HCT116 (cell line): ENCODE measurements around the gene RNF169.

ENCODE experiments used
- EZH2 ChIP-seq: fragments of 200-600 bp; sonication (generic); IDR thresholded peaks from 2 replicates; pipeline ENCODE4 v1.6.1; 2017; ENCODE audit warnings: antibody characterized with exemption, mixed run types
- FOSL1 ChIP-seq: IDR thresholded peaks from 2 replicates; pipeline ENCODE4 v1.6.1; 2012; ENCODE audit warnings: low read depth
- POLR2A ChIP-seq: IDR thresholded peaks from 2 replicates; pipeline ENCODE4 v1.7.0; 2011; ENCODE audit warnings: borderline replicate concordance; ENCODE audit not compliant: insufficient read depth, insufficient read length; ENCODE audit errors: extremely low read depth
- RAD21 ChIP-seq: IDR thresholded peaks from 2 replicates; pipeline ENCODE4 v1.6.1; 2012; ENCODE audit warnings: low read depth, mild to moderate bottlenecking
- ZFX ChIP-seq: fragments of 450-650 bp; IDR thresholded peaks from 2 replicates; pipeline ENCODE4 v1.6.1; 2017
- TF ChIP-seq, protein P1 (sequence below), 3 experiments: fragments of 200-600 bp in 1 of 3; sonication (generic) in 1 of 3; IDR thresholded peaks in 2 of 3; conservative IDR thresholded peaks in 1 of 3; 2 replicates each; pipeline ENCODE4 v1.5.1; 2012 to 2017; ENCODE audit warnings: low read depth in 2 of 3, low read length in 2 of 3, antibody characterized with exemption in 1 of 3, borderline replicate concordance in 1 of 3, control low read depth in 1 of 3, mild to moderate bottlenecking in 1 of 3, mixed read lengths in 1 of 3, mixed run types in 1 of 3, moderate library complexity in 1 of 3; ENCODE audit not compliant: insufficient read depth in 1 of 3
- TF ChIP-seq, protein P2 (sequence below): IDR thresholded peaks from 2 replicates; pipeline ENCODE4 v1.6.1; 2012
- TF ChIP-seq, protein P3 (sequence below): IDR thresholded peaks from 2 replicates; pipeline ENCODE4 v1.6.1; 2011; ENCODE audit warnings: mild to moderate bottlenecking, low read length, moderate library complexity; ENCODE audit not compliant: insufficient replicate concordance; ENCODE audit errors: extremely low read depth

DNA sequence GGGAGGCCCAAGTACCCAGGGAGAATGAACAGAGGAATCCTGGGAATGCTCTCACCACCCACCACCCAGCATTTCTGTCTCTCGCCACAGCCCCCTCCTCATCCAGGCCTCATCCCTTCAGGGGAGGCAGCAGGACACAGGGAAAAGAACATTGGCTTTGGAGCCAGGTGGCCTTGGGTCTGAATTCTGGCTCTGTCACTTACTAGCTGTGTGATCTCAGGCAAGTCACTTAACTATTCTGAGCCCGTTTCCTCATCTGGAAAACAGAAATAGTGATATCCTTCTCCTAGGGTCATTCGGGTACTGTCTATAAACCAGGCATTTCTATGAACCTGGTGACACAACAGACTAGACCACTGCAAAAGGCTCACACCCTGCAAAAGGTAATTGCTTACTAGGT lies 39.5 kb upstream of the RNF169 start:
- TF ChIP-seq, protein P1, sequence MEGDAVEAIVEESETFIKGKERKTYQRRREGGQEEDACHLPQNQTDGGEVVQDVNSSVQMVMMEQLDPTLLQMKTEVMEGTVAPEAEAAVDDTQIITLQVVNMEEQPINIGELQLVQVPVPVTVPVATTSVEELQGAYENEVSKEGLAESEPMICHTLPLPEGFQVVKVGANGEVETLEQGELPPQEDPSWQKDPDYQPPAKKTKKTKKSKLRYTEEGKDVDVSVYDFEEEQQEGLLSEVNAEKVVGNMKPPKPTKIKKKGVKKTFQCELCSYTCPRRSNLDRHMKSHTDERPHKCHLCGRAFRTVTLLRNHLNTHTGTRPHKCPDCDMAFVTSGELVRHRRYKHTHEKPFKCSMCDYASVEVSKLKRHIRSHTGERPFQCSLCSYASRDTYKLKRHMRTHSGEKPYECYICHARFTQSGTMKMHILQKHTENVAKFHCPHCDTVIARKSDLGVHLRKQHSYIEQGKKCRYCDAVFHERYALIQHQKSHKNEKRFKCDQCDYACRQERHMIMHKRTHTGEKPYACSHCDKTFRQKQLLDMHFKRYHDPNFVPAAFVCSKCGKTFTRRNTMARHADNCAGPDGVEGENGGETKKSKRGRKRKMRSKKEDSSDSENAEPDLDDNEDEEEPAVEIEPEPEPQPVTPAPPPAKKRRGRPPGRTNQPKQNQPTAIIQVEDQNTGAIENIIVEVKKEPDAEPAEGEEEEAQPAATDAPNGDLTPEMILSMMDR (IDR thresholded peaks at IDR 0.05 in 2 of 3, conservative IDR thresholded peaks at IDR 0.05 in 1 of 3; ENCODE audit: borderline replicate concordance in 1 of 3, insufficient read depth in 1 of 3, low read depth in 2 of 3, low read length in 2 of 3), result no peak
- TF ChIP-seq EZH2 (no peak), POLR2A (no peak), RAD21 (no peak), FOSL1 (no peak), ZFX (no peak)
- TF ChIP-seq, protein P2, sequence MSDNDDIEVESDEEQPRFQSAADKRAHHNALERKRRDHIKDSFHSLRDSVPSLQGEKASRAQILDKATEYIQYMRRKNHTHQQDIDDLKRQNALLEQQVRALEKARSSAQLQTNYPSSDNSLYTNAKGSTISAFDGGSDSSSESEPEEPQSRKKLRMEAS, result no peak
- TF ChIP-seq, protein P3, sequence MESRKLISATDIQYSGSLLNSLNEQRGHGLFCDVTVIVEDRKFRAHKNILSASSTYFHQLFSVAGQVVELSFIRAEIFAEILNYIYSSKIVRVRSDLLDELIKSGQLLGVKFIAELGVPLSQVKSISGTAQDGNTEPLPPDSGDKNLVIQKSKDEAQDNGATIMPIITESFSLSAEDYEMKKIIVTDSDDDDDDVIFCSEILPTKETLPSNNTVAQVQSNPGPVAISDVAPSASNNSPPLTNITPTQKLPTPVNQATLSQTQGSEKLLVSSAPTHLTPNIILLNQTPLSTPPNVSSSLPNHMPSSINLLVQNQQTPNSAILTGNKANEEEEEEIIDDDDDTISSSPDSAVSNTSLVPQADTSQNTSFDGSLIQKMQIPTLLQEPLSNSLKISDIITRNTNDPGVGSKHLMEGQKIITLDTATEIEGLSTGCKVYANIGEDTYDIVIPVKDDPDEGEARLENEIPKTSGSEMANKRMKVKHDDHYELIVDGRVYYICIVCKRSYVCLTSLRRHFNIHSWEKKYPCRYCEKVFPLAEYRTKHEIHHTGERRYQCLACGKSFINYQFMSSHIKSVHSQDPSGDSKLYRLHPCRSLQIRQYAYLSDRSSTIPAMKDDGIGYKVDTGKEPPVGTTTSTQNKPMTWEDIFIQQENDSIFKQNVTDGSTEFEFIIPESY, result no peak
